ENCODE data around the gene CCDC154. TPM values are rescaled to one million over a fixed set of nuclear protein-coding genes. Genes with fewer than 3 reads are reported as not detected.
A peak's percentile ranks its signal among the peaks of the same experiment; 100 is the strongest.
"Not testable (repeated sequence)": the region's sequence is repeated elsewhere in the genome, so short reads cannot be mapped to it uniquely, and the experiment has no call there.

Gene CCDC154
- total RNA-seq, 2 donors from 2014 or later = 0.55 to 0.59 TPM

- peak; percentile 7 for ATAC-seq
- no peak for DNase-seq
- intact Hi-C loops (cut with DNase I, micrococcal nuclease) = no loop called here
Measured at GRCh38 chr16:1443403-1443973, 868 bp downstream of the CCDC154 start.

- DNase-seq (no peak), ATAC-seq (no peak)
- intact Hi-C loops (cut with DNase I, micrococcal nuclease) = no loop called here
Measured at GRCh38 chr16:1442697-1443096, 1.7 kb downstream of the CCDC154 start.

DNA sequence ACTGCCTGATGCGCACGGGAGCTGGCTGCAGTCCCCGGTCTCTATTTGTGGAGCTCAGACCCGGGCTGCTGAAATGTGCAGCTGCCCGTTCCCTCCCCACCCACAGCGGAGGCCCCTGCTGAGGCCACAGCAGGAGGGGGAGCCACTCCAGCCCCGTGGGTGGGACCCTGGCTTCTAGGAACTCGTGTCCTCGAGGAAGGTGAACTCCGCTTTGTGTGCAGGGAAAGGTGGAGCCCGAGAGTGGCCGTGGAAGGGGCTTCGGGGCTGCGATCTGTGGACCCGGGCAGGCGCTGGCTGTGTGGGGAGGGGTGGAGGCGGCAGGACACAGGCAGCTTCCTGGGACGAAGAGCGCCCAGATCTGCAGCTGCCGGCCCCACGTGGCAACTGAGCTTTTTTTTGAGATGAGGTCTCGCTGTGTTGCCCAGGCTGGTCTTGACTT, 2.9 kb downstream of the CCDC154 start:
- ATAC-seq = no peak
- intact Hi-C loops (cut with DNase I, micrococcal nuclease) = no loop called here
- no peak for DNase-seq

DNA sequence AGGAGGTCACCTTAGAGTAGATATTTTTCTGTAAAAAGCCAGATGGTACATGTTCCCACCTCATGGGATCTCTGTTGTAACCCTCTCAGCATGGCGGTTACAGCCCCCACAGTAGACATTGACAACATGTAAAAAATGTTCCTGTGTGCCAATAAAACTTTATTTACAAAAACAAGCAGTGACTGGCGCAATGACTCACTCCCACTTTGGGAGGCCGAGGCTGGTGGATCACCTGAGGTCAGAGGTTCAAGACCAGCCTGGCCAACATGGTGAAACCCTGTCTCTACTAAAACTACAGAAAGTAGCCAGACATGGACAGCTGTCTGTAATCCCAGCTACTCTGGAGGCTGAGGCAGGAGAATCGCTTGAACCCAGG, 4.7 kb downstream of the CCDC154 start:
- intact Hi-C loops (cut with DNase I, micrococcal nuclease); DNase-seq; ATAC-seq: not testable (repeated sequence)

DNA sequence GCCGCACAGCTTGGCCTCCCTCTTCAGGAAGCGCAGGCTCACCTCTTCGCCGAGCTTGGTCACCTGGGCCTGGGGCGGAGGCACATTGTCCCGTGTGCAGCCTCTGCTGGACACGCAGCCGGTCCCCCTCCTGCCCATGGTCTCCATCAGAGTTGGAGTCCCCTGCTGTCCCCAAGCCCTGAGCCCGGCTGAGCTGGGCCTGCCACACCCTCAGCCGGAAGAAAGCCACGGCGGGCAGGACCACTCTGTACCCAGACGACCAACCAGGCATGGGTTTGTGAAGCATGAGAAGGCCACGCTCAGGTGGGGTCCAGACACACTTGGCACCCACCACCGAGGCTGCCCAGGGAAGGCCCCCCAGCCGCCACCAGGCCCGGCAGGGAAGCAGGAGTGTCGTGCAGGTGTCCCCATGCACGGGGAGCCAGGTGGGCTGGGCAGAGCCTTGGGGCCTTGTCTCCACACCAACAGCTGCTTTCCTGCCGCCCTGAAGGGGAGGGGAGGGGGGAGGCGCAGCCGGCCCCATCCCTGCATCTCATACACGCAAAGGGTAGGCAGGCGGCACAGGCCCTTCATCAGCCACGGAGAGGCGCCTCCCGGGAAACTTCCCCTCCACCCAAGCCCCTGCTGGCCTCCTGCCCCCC, 5.2 kb downstream of the CCDC154 start:
- ATAC-seq = no peak
- DNase-seq = no peak
- intact Hi-C loops (cut with DNase I, micrococcal nuclease) = no loop called here

GRCh38 chr16:1438229-1439057, 5.9 kb downstream of the CCDC154 start:
- ATAC-seq = no peak
- intact Hi-C loops (cut with DNase I, micrococcal nuclease) = no loop called here
- DNase-seq = no peak

- DNase-seq (no peak), ATAC-seq (no peak)
- intact Hi-C loops (cut with DNase I, micrococcal nuclease) = no loop called here
Measured at GRCh38 chr16:1437606-1438005, 6.8 kb downstream of the CCDC154 start.

- no peak for ATAC-seq
- intact Hi-C loops (cut with DNase I, micrococcal nuclease) = no loop called here
- DNase-seq = no peak
Measured at GRCh38 chr16:1436731-1437355, 7.5 kb downstream of the CCDC154 start.

- DNase-seq (no peak), ATAC-seq (no peak)
- intact Hi-C loops (cut with DNase I, micrococcal nuclease) = no loop called here
Measured at GRCh38 chr16:1435921-1436697, 8.2 kb downstream of the CCDC154 start.

- intact Hi-C loops (cut with DNase I, micrococcal nuclease) = no loop called here
- ATAC-seq (no peak), DNase-seq (no peak)
Measured at GRCh38 chr16:1434644-1435592, 9.4 kb downstream of the CCDC154 start.

- no peak for DNase-seq
- no peak for ATAC-seq
- intact Hi-C loops (cut with DNase I, micrococcal nuclease) = no loop called here
Measured at GRCh38 chr16:1433756-1434155, 10.6 kb downstream of the CCDC154 start.

GRCh38 chr16:1433263-1433560, 11.1 kb downstream of the CCDC154 start:
- ATAC-seq (no peak), DNase-seq (no peak)

GRCh38 chr16:1432388-1433262, 11.7 kb downstream of the CCDC154 start:
- no peak for ATAC-seq
- intact Hi-C loops (cut with DNase I, micrococcal nuclease) = no loop called here
- DNase-seq = no peak

More at GRCh38 chr16:1433263-1433560, 11.1 kb downstream of the CCDC154 start:
- intact Hi-C loops (cut with DNase I, micrococcal nuclease) = no loop called here

GRCh38 chr16:1431497-1432270, 12.7 kb downstream of the CCDC154 start:
- ATAC-seq = no peak
- intact Hi-C loops (cut with DNase I, micrococcal nuclease) = no loop called here
- no peak for DNase-seq

- DNase-seq = no peak
- ATAC-seq = peak; percentile 47
- intact Hi-C loops (cut with DNase I, micrococcal nuclease) = no loop called here
Measured at GRCh38 chr16:1430759-1431496, 13.4 kb downstream of the CCDC154 start, which contains the start of gene PERCC1. Gene PERCC1, plus strand, starts transcription at chr16:1431078. Its CDS starts 1,516 bp downstream, at chr16:1432594.
